Right lobe of liver (tissue), 6 donors: ENCODE data around the gene TBC1D10A. TPM values are rescaled to one million over a fixed set of nuclear protein-coding genes. Genes with fewer than 3 reads are reported as not detected.

Experiments
- ATAC-seq, 4 donors: fragments of 200-7000 bp; cut with Tn5 transposase; one replicate each; pipeline ENCODE4 v1.9.1; 2020; ENCODE audit warnings: mild to moderate bottlenecking in 4 of 4, moderate library complexity in 4 of 4
- DNase-seq, 3 donors: peaks; one replicate each; pipeline ENCODE4 v3.0.0-alpha.2; 2020
- H3K27ac ChIP-seq, 3 donors: fragments of 200-600 bp; one replicate each; pipeline ENCODE4 v1.8.0; 2022
- H3K27me3 ChIP-seq, 2 donors: fragments of 200-600 bp; one replicate each; pipeline ENCODE4 v1.8.0; 2022
- H3K36me3 ChIP-seq, 4 donors: fragments of 200-600 bp; sonication (generic) in 1 of 4; one replicate each; pipeline versions ENCODE4 v1.5.1 to v1.8.0; 2017 to 2022; ENCODE audit warnings: control low read depth in 1 of 4
- H3K4me1 ChIP-seq, 4 donors: fragments of 200-600 bp; sonication (generic) in 1 of 4; one replicate each; pipeline versions ENCODE4 v1.5.1 to v1.8.0; 2017 to 2022; ENCODE audit warnings: control low read depth in 1 of 4
- H3K4me3 ChIP-seq, 3 donors: fragments of 200-600 bp; one replicate each; pipeline ENCODE4 v1.8.0; 2022
- H3K9me3 ChIP-seq, 4 donors: fragments of 200-600 bp; sonication (generic) in 1 of 4; one replicate each; pipeline versions ENCODE4 v1.5.1 to v1.8.0; 2017 to 2022; ENCODE audit warnings: control low read depth in 1 of 4
- CTCF ChIP-seq, 4 donors: fragments of 200-600 bp in 3 of 4; fragments of 450-650 bp in 1 of 4; IDR thresholded peaks; one replicate each; pipeline versions ENCODE4 v1.5.1 to v1.8.0; 2016 to 2022; ENCODE audit warnings: antibody characterized with exemption in 4 of 4, mild to moderate bottlenecking in 2 of 4
- POLR2A ChIP-seq: fragments of 450-650 bp; IDR thresholded peaks from one replicate; pipeline ENCODE4 v1.6.1; 2017; ENCODE audit warnings: antibody characterized with exemption, mild to moderate bottlenecking
- WGBS: methylation state at CpG from one replicate; pipeline ENCODE4 v1.1.6; 2018; ENCODE audit warnings: low coverage, low lambda C conversion rate; ENCODE audit not compliant: insufficient coverage; ENCODE audit errors: missing lambda C conversion rate; 5-methylcytosine and 5-hydroxymethylcytosine counted together
- intact Hi-C, 2 donors: fragments of 100-400 bp; cut with DNase I; formaldehyde crosslinking; loops; one replicate each; pipeline versions ENCODE4 v1.11.2 to v1.14.1; 2022
- total RNA-seq, 6 experiments: library from RNA; depleted of rRNA in 2 of 6; stranded (reverse); fragments of >200 nt in 2 of 6; fragmentation: NEBNext Ultra II Directional in 3 of 6; extraction: Animal tissue kit (Norgen Biotek cat#: 25700) in 3 of 6; gene quantifications; one replicate each; pipeline versions ENCODE4 v1.1.0 to v1.2.4, GENCODE V29; 2016 to 2023
- donor health status: DM: no; HTN: yes; CAD: no.
- donor health status: DM: no; HTN: no; CAD: no.
- donor health status: DM: no; HTN: no; CAD: no.
- donor health status: DM: no; HTN: yes; CAD: no.
- donor health status: DM: no; HTN: yes; CAD: no.

TBC1D10A gene
- total RNA-seq, 6 experiments from 2014 or later, result 6.6 to 12.6 (median 10.0) TPM

GRCh38 chr22:30335236-30335635 is 8.5 kb upstream of the TBC1D10A start:
- Histone ChIP-seq H3K27me3 (no peaks in the 10 kb centered on the region), H3K36me3 (peaks cover 15 to 87% (median 61%) of the 10 kb centered on the region in 4 donors), H3K4me1 (peaks cover 0 to 5% (median 0%) of the 10 kb centered on the region in 4 donors), H3K4me3 (no peak overlapping the region), H3K27ac (no peak overlapping the region), H3K9me3 (no peaks in the 10 kb centered on the region)
- TF ChIP-seq POLR2A, result no peak
- TF ChIP-seq CTCF (IDR thresholded peaks at IDR 0.05), result no peak
- no peak for ATAC-seq
- no peak for DNase-seq
- WGBS, result no CpG with 5 or more reads among the region's 1 CpG
- intact Hi-C loops, result no loop called here

- Histone ChIP-seq H3K4me3 (no peak overlapping the region), H3K4me1 (peaks cover 0 to 5% (median 0%) of the 10 kb centered on the region in 4 donors), H3K27me3 (no peaks in the 10 kb centered on the region), H3K36me3 (peaks cover 15 to 81% (median 55%) of the 10 kb centered on the region in 4 donors), H3K9me3 (no peaks in the 10 kb centered on the region), H3K27ac (no peak overlapping the region)
- WGBS, result 87% methylated on average over 3 of the region's 4 CpGs
- DNase-seq (no peak), ATAC-seq (no peak)
- intact Hi-C loops, result no loop called here
- TF ChIP-seq CTCF (IDR thresholded peaks at IDR 0.05), result no peak
- no peak for TF ChIP-seq POLR2A
These were observed 7.9 kb upstream of the TBC1D10A start for GRCh38 chr22:30334646-30335045.

GRCh38 chr22:30333707-30334087 is 7.0 kb upstream of the TBC1D10A start:
- no peak for TF ChIP-seq CTCF (IDR thresholded peaks at IDR 0.05)
- no peak for TF ChIP-seq POLR2A
- 86% methylated on average over 3 of the region's 3 CpGs for WGBS

GRCh38 chr22:30332994-30333706 is 6.4 kb upstream of the TBC1D10A start:
- DNase-seq, result no peak
- no peak overlapping the region for H3K4me3 ChIP-seq
- no peaks in the 10 kb centered on the region for H3K27me3 ChIP-seq
- H3K4me1 ChIP-seq, result peaks cover 0 to 6% (median 0%) of the 10 kb centered on the region in 4 donors
- WGBS, result 92% methylated on average over 1 of the region's 2 CpGs
- intact Hi-C loops, result no loop called here
- H3K27ac ChIP-seq, result no peak overlapping the region
- ATAC-seq, result no peak
- H3K9me3 ChIP-seq, result no peaks in the 10 kb centered on the region
- no peak for TF ChIP-seq POLR2A
- TF ChIP-seq CTCF (IDR thresholded peaks at IDR 0.05), result no peak
- H3K36me3 ChIP-seq, result peaks cover 15 to 66% (median 44%) of the 10 kb centered on the region in 4 donors

More at GRCh38 chr22:30333707-30334087, 7.0 kb upstream of the TBC1D10A start:
- H3K4me1 ChIP-seq, result peaks cover 0 to 5% (median 0%) of the 10 kb centered on the region in 4 donors
- H3K4me3 ChIP-seq, result no peak overlapping the region
- H3K27me3 ChIP-seq, result no peaks in the 10 kb centered on the region
- intact Hi-C loops, result no loop called here
- ATAC-seq (no peak), DNase-seq (no peak)
- H3K36me3 ChIP-seq, result peaks cover 15 to 71% (median 47%) of the 10 kb centered on the region in 4 donors
- no peak overlapping the region for H3K27ac ChIP-seq
- no peaks in the 10 kb centered on the region for H3K9me3 ChIP-seq
